ENCODE results near the gene CDKAL1.

- no peak for TF ChIP-seq POLR2AphosphoS5 (IDR thresholded peaks at IDR 0.05; ENCODE audit: low read depth, low read length)
- TF ChIP-seq, protein P1, sequence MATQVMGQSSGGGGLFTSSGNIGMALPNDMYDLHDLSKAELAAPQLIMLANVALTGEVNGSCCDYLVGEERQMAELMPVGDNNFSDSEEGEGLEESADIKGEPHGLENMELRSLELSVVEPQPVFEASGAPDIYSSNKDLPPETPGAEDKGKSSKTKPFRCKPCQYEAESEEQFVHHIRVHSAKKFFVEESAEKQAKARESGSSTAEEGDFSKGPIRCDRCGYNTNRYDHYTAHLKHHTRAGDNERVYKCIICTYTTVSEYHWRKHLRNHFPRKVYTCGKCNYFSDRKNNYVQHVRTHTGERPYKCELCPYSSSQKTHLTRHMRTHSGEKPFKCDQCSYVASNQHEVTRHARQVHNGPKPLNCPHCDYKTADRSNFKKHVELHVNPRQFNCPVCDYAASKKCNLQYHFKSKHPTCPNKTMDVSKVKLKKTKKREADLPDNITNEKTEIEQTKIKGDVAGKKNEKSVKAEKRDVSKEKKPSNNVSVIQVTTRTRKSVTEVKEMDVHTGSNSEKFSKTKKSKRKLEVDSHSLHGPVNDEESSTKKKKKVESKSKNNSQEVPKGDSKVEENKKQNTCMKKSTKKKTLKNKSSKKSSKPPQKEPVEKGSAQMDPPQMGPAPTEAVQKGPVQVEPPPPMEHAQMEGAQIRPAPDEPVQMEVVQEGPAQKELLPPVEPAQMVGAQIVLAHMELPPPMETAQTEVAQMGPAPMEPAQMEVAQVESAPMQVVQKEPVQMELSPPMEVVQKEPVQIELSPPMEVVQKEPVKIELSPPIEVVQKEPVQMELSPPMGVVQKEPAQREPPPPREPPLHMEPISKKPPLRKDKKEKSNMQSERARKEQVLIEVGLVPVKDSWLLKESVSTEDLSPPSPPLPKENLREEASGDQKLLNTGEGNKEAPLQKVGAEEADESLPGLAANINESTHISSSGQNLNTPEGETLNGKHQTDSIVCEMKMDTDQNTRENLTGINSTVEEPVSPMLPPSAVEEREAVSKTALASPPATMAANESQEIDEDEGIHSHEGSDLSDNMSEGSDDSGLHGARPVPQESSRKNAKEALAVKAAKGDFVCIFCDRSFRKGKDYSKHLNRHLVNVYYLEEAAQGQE (IDR thresholded peaks at IDR 0.05; ENCODE audit: insufficient read depth in 1 of 2, low read depth in 2 of 2, low read length in 2 of 2) = no peak
These were observed 212.7 kb downstream of the CDKAL1 start for GRCh38 chr6:20746805-20747558.
